GM18526 (cell line): ENCODE results near the gene RPL18.

Source experiments
- POLR2A ChIP-seq: IDR thresholded peaks from 3 replicates; pipeline ENCODE4 v1.6.1; 2011; ENCODE audit not compliant: insufficient read length; ENCODE audit errors: extremely low read depth

Gene RPL18

DNA sequence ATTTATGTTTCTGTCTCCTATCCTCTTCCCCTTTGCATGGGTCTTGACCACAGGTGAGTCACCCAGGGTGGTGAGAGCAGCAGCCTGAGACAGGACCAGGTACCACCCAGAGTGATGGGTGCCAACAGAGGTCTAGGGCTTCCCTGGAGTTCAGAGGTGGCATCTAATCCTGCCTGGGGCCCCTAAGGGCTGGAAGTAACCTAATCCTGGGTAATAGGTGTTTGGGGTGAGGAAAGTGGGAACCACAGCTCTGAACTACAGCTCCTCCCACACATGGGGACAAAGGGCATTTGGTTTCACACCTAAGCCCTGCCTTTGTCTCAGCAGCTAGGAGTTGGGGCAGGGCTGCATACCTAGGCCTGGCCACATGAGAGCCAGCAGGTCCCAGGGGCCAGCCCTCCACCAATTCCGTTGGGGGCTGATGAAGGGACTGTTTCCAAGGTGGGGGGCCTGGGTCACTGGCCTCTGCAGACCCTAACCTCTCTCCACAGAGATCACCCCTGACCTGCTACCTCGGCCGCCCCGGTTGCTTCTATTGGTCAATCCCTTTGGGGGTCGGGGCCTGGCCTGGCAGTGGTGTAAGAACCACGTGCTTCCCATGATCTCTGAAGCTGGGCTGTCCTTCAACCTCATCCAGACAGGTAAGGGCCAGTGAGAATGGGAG, 8.4 kb upstream of the RPL18 start:
- no peak for TF ChIP-seq POLR2A

GRCh38 chr19:48625891-48626327, 6.9 kb upstream of the RPL18 start:
- no peak for TF ChIP-seq POLR2A

DNA sequence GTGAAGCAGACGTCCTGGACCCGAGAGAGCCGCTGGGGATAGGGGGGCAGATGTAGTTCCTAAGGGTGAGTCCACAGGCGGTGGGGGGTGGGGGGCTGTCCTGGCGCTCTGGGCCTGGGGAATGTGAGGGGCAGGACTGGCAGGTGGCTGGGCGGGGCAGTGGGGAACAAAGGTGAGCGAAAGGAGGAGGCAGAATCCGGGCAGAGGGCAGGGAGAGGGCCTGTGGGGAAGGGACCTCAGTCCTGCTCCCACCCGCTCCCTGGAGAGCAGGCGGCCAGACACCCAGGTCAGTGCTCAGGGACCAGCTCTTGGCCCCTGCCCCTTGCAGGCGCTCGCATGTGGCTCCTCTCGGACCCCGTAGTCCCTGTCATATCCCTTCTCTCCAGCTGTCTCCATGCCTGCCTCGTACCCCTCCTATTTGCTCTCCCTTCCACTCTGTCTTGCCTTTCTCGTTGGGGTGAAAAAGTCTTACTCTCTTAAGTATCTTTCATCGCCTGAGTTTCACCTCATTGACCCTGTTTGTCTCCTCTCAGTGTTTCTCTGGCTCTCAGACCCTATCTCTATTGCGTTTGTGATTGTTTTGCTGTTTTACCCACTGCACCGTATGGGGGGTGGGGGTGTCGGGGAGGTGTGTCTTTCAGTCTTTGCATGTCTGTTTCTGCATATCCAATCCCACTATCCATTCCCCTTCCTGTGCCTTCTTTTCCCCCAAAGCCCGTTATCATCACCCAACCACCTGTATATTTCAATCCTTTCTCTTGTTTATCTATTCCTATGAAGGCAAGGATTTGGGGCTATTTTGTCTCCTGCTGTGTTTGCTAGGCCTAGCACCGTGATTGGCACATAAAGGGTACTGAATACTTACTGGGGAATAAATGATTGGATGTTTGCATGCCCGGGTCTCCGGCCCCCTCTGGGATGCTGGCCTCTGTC, 6.1 kb upstream of the RPL18 start:
- no peak for TF ChIP-seq POLR2A

- TF ChIP-seq POLR2A = no peak
Observed at GRCh38 chr19:48624067-48624594, 5.2 kb upstream of the RPL18 start.

- no peak for TF ChIP-seq POLR2A
Observed at GRCh38 chr19:48623556-48624066, 4.6 kb upstream of the RPL18 start.

GRCh38 chr19:48619692-48620585, 961 bp upstream of the RPL18 start:
- TF ChIP-seq POLR2A = no peak

DNA sequence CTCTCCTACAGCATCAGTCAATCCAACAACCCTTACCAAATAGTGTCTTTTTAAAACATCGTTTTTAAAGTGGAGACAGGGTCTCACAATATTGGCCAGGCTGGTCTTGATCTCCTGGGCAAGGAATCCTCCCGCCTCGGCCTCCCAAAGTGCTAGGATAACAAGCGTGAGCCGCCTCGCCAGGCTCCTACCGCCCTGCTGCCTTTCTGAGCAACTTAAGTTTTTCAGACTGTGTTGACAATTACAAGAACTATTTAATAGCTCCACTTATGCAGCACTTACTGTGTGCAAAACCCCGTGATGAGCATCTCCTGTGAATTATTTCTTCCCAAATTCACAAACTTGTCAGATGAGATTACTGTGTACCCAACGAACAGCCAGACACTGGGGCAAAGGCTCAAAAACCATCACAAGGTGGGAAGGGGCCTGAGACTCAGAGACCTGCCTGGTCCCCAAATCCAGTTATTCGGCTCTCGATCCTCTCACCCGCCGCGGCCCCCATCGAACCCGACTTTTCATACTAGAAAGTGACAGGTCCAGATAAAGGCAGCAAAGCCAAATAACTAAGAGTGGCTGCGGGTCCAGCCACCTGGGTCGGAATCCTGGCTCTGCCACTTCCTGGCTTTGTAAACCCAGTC, 581 bp downstream of the RPL18 start:
- TF ChIP-seq POLR2A = no peak

- no peak for TF ChIP-seq POLR2A
Observed at GRCh38 chr19:48617146-48617937, 1.6 kb downstream of the RPL18 start.

GRCh38 chr19:48616491-48617056, 2.4 kb downstream of the RPL18 start:
- no peak for TF ChIP-seq POLR2A

DNA sequence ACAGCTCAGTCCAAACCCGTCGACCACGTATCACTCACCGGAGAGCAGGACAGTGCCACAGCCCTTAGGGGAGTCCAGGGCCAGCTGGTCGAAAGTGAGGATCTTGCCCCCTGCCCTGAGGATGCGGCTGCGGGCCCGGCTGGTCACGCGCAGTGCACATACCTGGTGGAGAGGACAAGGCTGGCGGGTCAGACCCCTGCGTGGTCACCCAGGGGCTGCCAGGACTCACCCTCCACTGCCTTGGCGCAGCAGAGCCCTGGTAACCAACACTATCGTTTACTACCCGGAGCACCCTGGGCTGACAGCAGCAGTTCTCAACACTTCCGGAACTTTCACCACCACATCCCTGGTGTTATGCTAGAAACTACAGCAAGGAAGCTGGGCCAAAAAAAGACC, 2.9 kb downstream of the RPL18 start:
- no peak for TF ChIP-seq POLR2A

- no peak for TF ChIP-seq POLR2A
Observed at GRCh38 chr19:48615231-48616040, 3.5 kb downstream of the RPL18 start.

DNA sequence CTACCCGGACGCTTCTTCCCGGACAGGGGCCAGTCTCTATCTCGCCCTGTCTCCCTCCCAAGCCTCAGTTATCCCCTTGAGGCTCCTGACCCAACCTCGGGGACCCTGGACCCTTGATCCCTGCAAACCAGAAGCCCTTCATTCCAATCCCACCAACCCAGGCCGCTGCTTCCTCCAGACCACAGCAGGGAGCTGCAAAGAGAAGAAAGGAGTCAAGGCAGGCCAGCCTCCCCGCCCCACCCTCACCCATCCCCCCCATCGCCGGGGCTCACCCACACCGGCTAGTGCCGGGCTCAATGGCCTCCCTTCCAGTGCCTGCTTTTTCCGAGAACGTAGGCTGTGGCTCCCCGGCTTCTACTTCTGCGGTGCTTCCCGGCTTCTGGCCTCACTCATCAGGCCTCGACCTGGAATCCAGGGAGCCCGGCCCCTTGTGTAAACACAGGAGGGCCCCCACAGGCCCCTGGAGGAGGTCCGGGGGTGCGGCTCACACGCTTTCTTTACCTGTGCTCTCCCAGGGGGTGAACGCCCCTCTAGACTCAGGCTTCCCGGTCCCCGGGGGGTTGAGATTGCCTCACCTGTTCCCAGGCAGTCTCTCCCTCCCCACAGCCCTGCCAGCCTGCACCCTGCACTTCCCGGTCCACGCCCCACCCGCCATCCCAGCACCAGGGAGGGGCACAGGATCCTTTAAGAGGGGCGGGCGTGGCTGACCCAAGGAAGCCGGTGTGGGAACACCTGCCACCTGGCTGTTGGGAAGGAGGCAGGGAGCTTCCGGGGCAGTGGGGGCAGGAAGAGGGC, 4.3 kb downstream of the RPL18 start, which contains the start of gene FAM83E:
FAM83E (minus strand) TSS at position 641 of the 795 bp plus-strand sequence. CDS start 1,704 bp downstream, outside the sequence.
- TF ChIP-seq POLR2A = peak; percentile 43
